SK-N-MC (cell line): ENCODE measurements around the gene CDYL.

ENCODE experiments used
- DNase-seq: peaks from one replicate; pipeline ENCODE4 v3.0.0-alpha.2; 2011; ENCODE audit warnings: low read depth, low spot score
- H3K27ac ChIP-seq: fragments of 200-600 bp; sonication (generic); 2 replicates; pipeline ENCODE4 v1.5.1; 2016; ENCODE audit warnings: mixed run types
- H3K36me3 ChIP-seq: fragments of 200-600 bp; sonication (generic); 2 replicates; pipeline ENCODE4 v1.6.1; 2017; ENCODE audit warnings: antibody characterized with exemption, low read length, mixed read lengths; ENCODE audit not compliant: insufficient read depth
- H3K4me3 ChIP-seq: fragments of 200-600 bp; sonication (generic); 2 replicates; pipeline ENCODE4 v1.5.1; 2016
- H3K9ac ChIP-seq: fragments of 200-600 bp; sonication (generic); 2 replicates; pipeline ENCODE4 v1.8.0; 2017; ENCODE audit warnings: mixed run types, mixed read lengths; ENCODE audit not compliant: insufficient read length
- H3K9me3 ChIP-seq: fragments of 200-600 bp; sonication (generic); 2 replicates; pipeline ENCODE4 v1.6.1; 2017; ENCODE audit warnings: low read depth, mild to moderate bottlenecking, antibody characterized with exemption, low read length, moderate library complexity, mixed read lengths
- EZH2 ChIP-seq: fragments of 200-600 bp; sonication (generic); IDR thresholded peaks from one replicate; pipeline ENCODE4 v1.6.1; 2017; ENCODE audit warnings: antibody characterized with exemption
- FOXP2 ChIP-seq: optimal IDR thresholded peaks from 2 replicates; pipeline ENCODE3; 2011; ENCODE audit warnings: mild to moderate bottlenecking, moderate library complexity; ENCODE audit not compliant: insufficient read depth; ENCODE audit errors: extremely low read length, control extremely low read depth
- POLR2AphosphoS5 ChIP-seq: IDR thresholded peaks from 2 replicates; pipeline ENCODE4 v1.6.1; 2012; ENCODE audit warnings: mild to moderate bottlenecking, low read depth, low read length, borderline replicate concordance

CDYL gene

DNA sequence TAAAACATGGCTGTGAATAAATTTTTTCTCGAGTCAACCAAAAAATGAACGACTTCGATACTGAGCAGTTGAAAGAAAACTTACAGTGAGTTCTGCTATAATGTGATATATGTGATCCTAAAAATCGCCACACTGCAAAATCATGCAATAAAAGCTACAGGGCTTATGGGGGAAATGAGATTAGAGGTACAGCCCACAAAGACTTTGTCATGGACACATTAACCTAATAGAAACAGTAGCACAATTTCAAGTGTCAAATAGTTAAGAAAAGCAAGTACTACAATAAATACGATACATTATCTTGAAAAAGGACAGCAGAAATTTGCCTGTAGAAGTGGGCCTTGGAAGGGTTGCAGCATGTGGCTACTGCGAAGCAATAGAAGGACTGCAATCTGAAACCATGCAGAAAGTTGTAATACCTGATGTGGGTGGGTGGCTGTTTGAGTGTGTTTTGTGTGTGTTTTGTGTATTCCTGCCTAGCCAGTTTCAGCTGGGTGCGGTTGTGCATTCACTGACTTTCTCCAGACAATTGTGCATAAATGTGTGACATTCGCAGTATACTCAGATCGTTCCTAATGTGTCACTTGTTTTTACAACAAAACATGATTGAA is 148.6 kb downstream of the CDYL start:
- no peak for DNase-seq
- Histone ChIP-seq H3K9ac (no peak overlapping the region), H3K9me3 (no peaks in the 10 kb centered on the region), H3K4me3 (no peak overlapping the region), H3K36me3 (0 out of 2 replicates have a peak, but pooled peaks cover 3% of the 10 kb centered on the region), H3K27ac (0 out of 2 replicates have a peak overlapping the region, but pooled peaks have one; percentile 32)
- TF ChIP-seq FOXP2: no peak
- no peak for TF ChIP-seq POLR2AphosphoS5
- TF ChIP-seq EZH2: no peak

DNA sequence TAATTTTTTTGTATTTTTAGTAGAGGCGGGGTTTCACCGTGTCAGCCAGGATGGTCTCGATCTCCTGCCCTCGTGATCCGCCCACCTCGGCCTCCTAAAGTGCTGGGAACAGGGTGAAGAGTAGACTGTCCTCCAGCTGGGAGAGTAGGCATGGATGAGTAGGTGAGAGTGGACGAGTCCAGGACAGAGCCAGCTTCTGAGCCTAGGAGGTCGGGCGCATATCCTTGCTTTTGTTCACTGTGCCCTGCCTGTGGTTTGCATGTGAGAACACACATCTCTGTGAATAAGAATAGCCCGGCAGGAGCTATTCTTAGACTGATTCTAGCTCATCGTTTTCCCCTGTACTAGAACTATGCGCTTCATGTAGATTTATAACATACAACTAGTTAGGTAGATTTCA is 149.4 kb downstream of the CDYL start:
- H3K9me3 ChIP-seq: no peaks in the 10 kb centered on the region
- no peak overlapping the region for H3K27ac ChIP-seq
- DNase-seq: no peak
- no peak overlapping the region for H3K9ac ChIP-seq
- TF ChIP-seq EZH2 (no peak), POLR2AphosphoS5 (no peak), FOXP2 (no peak)
- H3K36me3 ChIP-seq: 0 out of 2 replicates have a peak, but pooled peaks cover 3% of the 10 kb centered on the region
- H3K4me3 ChIP-seq: no peak overlapping the region

DNA sequence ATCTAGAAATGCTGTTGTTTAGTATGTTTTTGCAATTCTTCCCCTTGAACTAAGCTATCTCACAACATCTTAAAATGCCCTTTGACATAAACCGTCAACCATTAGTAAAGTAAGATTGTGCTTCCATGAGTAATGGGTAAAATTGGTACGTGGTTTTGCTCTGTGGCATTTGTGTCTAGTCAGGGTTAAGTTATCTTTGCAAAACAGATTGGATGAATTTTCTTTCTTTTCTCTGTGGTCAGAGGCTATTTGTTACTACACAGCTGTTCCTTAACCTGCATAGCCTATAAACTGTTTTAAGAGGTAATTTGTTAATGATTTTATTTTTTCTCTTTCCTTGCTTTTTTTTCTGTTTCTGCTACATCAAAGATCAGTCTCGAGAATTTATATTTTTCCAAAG is 152.2 kb downstream of the CDYL start:
- H3K27ac ChIP-seq: no peak overlapping the region
- H3K9ac ChIP-seq: no peak overlapping the region
- TF ChIP-seq EZH2: no peak
- TF ChIP-seq POLR2AphosphoS5: no peak
- TF ChIP-seq FOXP2: no peak
- no peaks in the 10 kb centered on the region for H3K9me3 ChIP-seq
- DNase-seq: no peak
- 0 out of 2 replicates have a peak, but pooled peaks cover 3% of the 10 kb centered on the region for H3K36me3 ChIP-seq
- H3K4me3 ChIP-seq: no peak overlapping the region

DNA sequence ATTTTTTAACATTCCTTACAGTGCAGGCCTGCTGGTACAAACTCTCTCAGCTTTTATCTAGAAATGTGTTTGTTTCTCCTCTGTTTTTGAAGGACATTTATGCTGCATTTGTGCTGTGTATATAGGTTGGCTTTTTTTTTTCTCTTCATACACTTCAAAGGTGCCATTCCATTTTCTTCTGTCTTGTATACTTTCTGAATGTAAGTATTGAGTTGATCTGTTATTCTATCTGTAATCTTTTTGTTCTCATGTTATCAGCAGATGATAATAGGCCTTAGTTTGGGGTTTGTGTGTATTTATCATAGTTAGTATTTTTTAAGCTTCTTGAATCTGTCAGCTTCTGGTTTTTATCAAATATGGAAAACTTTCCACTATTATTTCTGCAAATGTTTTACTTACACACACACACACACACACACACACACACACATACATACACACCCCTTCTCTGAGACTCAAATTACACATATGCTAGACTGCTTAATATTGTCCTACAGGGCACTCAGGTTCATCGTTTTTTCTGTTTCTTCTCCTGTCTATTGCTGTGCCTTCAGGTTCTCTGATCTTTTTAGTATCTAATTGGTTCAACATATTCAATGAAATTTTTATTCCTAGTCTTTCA is 153.0 kb downstream of the CDYL start:
- 0 out of 2 replicates have a peak, but pooled peaks cover 3% of the 10 kb centered on the region for H3K36me3 ChIP-seq
- no peak overlapping the region for H3K4me3 ChIP-seq
- no peak for TF ChIP-seq EZH2
- no peak for TF ChIP-seq POLR2AphosphoS5
- TF ChIP-seq FOXP2: no peak
- no peak for DNase-seq
- no peak overlapping the region for H3K9ac ChIP-seq
- no peaks in the 10 kb centered on the region for H3K9me3 ChIP-seq
- no peak overlapping the region for H3K27ac ChIP-seq

DNA sequence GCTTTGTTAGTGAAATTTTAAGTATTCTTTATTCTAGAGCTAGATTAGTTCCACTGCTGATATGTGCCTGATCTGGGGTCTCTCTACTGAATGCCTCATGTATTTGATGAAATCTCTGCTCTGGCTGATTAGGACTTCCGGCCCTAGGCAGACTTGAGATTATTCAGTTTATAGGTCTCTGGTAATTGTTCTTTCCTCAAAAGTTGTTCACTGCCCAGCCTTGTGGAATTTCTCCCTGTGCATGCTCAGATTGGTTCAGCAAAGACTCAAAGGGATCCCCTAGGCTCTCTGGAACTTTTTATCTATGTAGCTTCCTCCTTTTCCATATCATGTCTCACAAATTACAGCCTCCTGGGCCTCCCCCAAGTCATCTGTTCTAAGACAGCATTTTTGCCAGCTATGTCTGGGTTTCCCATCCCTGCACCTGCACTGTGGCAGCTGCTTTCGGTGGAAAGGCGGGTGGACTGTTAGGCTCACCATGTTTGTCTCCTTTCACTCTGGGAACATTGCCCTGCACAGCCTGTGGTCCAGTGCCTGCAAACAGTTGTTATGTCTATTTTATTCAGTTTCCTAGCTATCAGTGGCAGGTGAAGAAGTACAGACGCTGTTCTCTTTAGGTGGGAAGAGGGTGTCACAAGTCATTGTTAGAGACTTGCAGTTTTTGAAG is 154.0 kb downstream of the CDYL start:
- H3K9me3 ChIP-seq: no peaks in the 10 kb centered on the region
- H3K27ac ChIP-seq: no peak overlapping the region
- H3K4me3 ChIP-seq: no peak overlapping the region
- no peak overlapping the region for H3K9ac ChIP-seq
- H3K36me3 ChIP-seq: 0 out of 2 replicates have a peak, but pooled peaks cover 3% of the 10 kb centered on the region
- DNase-seq: no peak
- TF ChIP-seq FOXP2 (no peak), EZH2 (no peak), POLR2AphosphoS5 (no peak)

DNA sequence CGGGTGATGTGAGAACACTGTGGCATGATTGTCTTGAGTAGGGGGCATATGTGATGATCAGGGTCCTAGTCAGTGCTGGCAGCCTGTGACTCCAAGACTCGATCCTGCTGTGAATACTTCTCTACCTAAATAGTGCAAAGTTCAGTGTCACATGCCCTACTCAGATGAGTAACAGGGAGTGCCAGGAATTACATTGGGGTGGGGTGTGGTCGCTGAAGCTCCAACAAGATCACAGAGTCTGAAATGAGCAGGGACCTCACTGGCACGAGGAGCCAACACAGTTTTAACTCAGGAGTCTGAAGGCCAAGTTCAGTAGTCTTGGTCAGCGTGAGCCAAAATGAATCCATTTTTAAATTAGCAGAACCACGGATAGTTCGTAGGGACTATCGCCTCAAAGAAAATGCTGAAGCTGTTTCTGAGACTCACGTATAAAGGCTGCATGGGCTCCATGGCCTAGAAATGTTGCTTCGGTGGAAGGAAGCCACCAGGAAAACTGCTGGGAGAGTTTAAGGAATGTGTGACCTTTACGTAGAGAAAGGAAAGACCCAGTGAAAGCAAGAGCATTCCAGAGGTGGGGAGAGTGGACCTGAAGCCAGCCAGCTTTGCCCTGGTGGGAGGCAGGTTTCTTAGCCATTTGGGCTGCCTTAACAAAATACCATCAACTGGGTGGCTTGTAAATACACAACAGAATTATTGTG is 155.5 kb downstream of the CDYL start:
- Histone ChIP-seq H3K4me3 (no peak overlapping the region), H3K9me3 (no peaks in the 10 kb centered on the region), H3K27ac (no peak overlapping the region), H3K9ac (no peak overlapping the region), H3K36me3 (0 out of 2 replicates have a peak, but pooled peaks cover 3% of the 10 kb centered on the region)
- TF ChIP-seq POLR2AphosphoS5 (no peak), EZH2 (no peak), FOXP2 (no peak)
- no peak for DNase-seq

DNA sequence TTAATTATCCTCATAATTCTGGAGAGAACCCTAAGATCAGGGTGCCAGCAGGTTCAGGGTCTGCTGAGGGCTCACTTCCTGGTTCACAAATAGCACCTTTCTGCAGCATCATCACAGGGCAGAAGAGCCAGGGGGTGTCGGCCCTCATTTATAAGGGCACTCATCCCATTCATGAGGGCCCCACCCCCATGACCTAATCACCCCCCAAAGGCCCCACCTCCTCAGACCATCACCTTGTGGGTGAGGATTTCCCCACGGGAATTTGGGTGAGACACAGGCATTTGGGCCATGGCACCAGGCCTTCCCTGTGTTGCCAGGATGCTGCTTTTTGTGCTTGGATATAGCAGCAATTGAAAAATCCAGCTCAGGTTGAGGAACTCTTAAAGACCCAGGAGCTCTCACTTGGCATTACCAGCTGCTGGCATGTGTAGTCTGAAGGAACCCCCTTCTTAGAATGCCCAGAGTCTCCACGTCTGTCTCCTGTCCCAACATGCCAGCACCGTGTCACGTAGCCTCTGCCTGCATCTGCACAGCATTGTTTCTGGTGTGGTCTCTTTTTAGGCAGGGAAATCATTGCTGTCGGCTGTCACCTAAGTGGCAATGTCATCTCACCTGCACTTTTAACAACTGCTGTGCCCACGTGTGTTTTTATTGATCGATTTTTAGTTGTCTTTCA is 156.2 kb downstream of the CDYL start:
- Histone ChIP-seq H3K36me3 (0 out of 2 replicates have a peak, but pooled peaks cover 3% of the 10 kb centered on the region), H3K9me3 (no peaks in the 10 kb centered on the region), H3K4me3 (no peak overlapping the region), H3K27ac (no peak overlapping the region), H3K9ac (no peak overlapping the region)
- no peak for DNase-seq
- TF ChIP-seq EZH2: no peak
- no peak for TF ChIP-seq FOXP2
- no peak for TF ChIP-seq POLR2AphosphoS5
